GM18505 (cell line): ENCODE measurements around the gene CLMN.

Experiments
- ATAC-seq: cut with Tn5 transposase; IDR thresholded peaks from one replicate; pipeline ENCODE4 v1.9.1; 2021; ENCODE audit not compliant: unreplicated experiment
- POLR2A ChIP-seq: IDR thresholded peaks from 4 replicates; pipeline ENCODE4 v1.6.1; 2011; ENCODE audit warnings: borderline replicate concordance; ENCODE audit not compliant: insufficient read depth, insufficient read length; ENCODE audit errors: extremely low read depth

The CLMN gene

GRCh38 chr14:95192311-95192710, 127.4 kb downstream of the CLMN start:
- no peak for ATAC-seq
- no peak for TF ChIP-seq POLR2A

GRCh38 chr14:95191445-95192199, 128.1 kb downstream of the CLMN start:
- ATAC-seq = no peak

GRCh38 chr14:95190857-95191256, 128.9 kb downstream of the CLMN start:
- ATAC-seq = no peak
- no peak for TF ChIP-seq POLR2A

More at GRCh38 chr14:95191445-95192199, 128.1 kb downstream of the CLMN start:
- no peak for TF ChIP-seq POLR2A

GRCh38 chr14:95190346-95190840, 129.3 kb downstream of the CLMN start:
- ATAC-seq = no peak
- TF ChIP-seq POLR2A = no peak

- ATAC-seq = no peak
- TF ChIP-seq POLR2A = no peak
Measured at GRCh38 chr14:95189367-95190132, 130.2 kb downstream of the CLMN start.

- no peak for TF ChIP-seq POLR2A
- ATAC-seq = no peak
Measured at GRCh38 chr14:95188380-95188779, 131.3 kb downstream of the CLMN start.

GRCh38 chr14:95185767-95186392, 133.8 kb downstream of the CLMN start:
- no peak for TF ChIP-seq POLR2A
- ATAC-seq = no peak

- TF ChIP-seq POLR2A = no peak
- no peak for ATAC-seq
Measured at GRCh38 chr14:95185033-95185766, 134.5 kb downstream of the CLMN start.

- TF ChIP-seq POLR2A = no peak
- no peak for ATAC-seq
Measured at GRCh38 chr14:95184413-95184790, 135.3 kb downstream of the CLMN start.

- ATAC-seq = no peak
- TF ChIP-seq POLR2A = no peak
Measured at GRCh38 chr14:95183532-95184412, 135.9 kb downstream of the CLMN start.

GRCh38 chr14:95183082-95183481, 136.6 kb downstream of the CLMN start:
- ATAC-seq = no peak
- TF ChIP-seq POLR2A = no peak

- no peak for ATAC-seq
- TF ChIP-seq POLR2A = no peak
Measured at GRCh38 chr14:95182379-95182778, 137.3 kb downstream of the CLMN start.
